Measurements from ENCODE around the gene DSCAML1.

DNA sequence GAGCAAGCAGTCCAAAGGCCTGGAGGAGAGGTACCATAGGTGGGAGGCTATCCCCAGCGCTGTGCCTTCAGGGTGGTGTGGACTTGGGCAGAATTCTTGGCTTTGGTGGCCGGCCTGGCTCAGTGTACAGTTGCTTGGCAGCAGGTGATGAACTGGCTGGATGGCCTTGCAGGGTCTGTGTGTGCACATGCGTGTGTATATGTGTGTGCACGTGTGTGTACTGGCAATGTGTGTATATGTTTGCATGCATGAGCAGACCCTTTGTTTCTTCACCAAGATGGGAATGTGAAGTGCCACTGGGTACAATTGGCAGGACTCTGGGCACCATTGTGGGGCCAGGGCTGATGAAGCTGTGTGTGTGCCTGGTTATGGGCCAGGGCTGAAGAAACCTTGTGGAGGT lies 416.3 kb downstream of the DSCAML1 start:
- TF ChIP-seq, protein P1, sequence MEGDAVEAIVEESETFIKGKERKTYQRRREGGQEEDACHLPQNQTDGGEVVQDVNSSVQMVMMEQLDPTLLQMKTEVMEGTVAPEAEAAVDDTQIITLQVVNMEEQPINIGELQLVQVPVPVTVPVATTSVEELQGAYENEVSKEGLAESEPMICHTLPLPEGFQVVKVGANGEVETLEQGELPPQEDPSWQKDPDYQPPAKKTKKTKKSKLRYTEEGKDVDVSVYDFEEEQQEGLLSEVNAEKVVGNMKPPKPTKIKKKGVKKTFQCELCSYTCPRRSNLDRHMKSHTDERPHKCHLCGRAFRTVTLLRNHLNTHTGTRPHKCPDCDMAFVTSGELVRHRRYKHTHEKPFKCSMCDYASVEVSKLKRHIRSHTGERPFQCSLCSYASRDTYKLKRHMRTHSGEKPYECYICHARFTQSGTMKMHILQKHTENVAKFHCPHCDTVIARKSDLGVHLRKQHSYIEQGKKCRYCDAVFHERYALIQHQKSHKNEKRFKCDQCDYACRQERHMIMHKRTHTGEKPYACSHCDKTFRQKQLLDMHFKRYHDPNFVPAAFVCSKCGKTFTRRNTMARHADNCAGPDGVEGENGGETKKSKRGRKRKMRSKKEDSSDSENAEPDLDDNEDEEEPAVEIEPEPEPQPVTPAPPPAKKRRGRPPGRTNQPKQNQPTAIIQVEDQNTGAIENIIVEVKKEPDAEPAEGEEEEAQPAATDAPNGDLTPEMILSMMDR (IDR thresholded peaks at IDR 0.05 in 2 of 3, conservative IDR thresholded peaks at IDR 0.05 in 1 of 3; ENCODE audit: borderline replicate concordance in 1 of 3, insufficient read depth in 1 of 3, low read depth in 2 of 3, low read length in 2 of 3): no peak
- TF ChIP-seq, protein P2, sequence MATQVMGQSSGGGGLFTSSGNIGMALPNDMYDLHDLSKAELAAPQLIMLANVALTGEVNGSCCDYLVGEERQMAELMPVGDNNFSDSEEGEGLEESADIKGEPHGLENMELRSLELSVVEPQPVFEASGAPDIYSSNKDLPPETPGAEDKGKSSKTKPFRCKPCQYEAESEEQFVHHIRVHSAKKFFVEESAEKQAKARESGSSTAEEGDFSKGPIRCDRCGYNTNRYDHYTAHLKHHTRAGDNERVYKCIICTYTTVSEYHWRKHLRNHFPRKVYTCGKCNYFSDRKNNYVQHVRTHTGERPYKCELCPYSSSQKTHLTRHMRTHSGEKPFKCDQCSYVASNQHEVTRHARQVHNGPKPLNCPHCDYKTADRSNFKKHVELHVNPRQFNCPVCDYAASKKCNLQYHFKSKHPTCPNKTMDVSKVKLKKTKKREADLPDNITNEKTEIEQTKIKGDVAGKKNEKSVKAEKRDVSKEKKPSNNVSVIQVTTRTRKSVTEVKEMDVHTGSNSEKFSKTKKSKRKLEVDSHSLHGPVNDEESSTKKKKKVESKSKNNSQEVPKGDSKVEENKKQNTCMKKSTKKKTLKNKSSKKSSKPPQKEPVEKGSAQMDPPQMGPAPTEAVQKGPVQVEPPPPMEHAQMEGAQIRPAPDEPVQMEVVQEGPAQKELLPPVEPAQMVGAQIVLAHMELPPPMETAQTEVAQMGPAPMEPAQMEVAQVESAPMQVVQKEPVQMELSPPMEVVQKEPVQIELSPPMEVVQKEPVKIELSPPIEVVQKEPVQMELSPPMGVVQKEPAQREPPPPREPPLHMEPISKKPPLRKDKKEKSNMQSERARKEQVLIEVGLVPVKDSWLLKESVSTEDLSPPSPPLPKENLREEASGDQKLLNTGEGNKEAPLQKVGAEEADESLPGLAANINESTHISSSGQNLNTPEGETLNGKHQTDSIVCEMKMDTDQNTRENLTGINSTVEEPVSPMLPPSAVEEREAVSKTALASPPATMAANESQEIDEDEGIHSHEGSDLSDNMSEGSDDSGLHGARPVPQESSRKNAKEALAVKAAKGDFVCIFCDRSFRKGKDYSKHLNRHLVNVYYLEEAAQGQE (IDR thresholded peaks at IDR 0.05; ENCODE audit: low read depth): no peak
- TF ChIP-seq, protein P3, sequence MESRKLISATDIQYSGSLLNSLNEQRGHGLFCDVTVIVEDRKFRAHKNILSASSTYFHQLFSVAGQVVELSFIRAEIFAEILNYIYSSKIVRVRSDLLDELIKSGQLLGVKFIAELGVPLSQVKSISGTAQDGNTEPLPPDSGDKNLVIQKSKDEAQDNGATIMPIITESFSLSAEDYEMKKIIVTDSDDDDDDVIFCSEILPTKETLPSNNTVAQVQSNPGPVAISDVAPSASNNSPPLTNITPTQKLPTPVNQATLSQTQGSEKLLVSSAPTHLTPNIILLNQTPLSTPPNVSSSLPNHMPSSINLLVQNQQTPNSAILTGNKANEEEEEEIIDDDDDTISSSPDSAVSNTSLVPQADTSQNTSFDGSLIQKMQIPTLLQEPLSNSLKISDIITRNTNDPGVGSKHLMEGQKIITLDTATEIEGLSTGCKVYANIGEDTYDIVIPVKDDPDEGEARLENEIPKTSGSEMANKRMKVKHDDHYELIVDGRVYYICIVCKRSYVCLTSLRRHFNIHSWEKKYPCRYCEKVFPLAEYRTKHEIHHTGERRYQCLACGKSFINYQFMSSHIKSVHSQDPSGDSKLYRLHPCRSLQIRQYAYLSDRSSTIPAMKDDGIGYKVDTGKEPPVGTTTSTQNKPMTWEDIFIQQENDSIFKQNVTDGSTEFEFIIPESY (IDR thresholded peaks at IDR 0.05; ENCODE audit: extremely low read depth, insufficient replicate concordance, low read length): no peak
- no peak for TF ChIP-seq ZNF274 (IDR thresholded peaks at IDR 0.05; ENCODE audit: low read depth, low read length)
- TF ChIP-seq EZH2phosphoT487 (IDR thresholded peaks at IDR 0.05; ENCODE audit: borderline replicate concordance): no peak
- TF ChIP-seq, protein P4, sequence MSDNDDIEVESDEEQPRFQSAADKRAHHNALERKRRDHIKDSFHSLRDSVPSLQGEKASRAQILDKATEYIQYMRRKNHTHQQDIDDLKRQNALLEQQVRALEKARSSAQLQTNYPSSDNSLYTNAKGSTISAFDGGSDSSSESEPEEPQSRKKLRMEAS (IDR thresholded peaks at IDR 0.05): no peak
- TF ChIP-seq SP1 (IDR thresholded peaks at IDR 0.05; ENCODE audit: low read depth): no peak
- TF ChIP-seq POLR2AphosphoS5 (IDR thresholded peaks at IDR 0.05; ENCODE audit: low read depth, low read length): no peak
- TF ChIP-seq, protein P5, sequence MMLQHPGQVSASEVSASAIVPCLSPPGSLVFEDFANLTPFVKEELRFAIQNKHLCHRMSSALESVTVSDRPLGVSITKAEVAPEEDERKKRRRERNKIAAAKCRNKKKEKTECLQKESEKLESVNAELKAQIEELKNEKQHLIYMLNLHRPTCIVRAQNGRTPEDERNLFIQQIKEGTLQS (IDR thresholded peaks at IDR 0.05): no peak

Measured in HCT116 (cell line).